SIG-M5 treated with dmso at 0.1 percent for 504 hours (cell line): Measurements from ENCODE around the gene MSLN.
A peak's percentile ranks its signal among the peaks of the same experiment; 100 is the strongest.

Source experiments
- DNase-seq: peaks from one replicate; lab custom pipeline; 2025; ENCODE audit not compliant: unreplicated experiment; lab: John Stamatoyannopoulos, UW

MSLN gene

GRCh38 chr16:801584-802363 lies 41.2 kb downstream of the MSLN start:
- DNase-seq, result no peak

DNA sequence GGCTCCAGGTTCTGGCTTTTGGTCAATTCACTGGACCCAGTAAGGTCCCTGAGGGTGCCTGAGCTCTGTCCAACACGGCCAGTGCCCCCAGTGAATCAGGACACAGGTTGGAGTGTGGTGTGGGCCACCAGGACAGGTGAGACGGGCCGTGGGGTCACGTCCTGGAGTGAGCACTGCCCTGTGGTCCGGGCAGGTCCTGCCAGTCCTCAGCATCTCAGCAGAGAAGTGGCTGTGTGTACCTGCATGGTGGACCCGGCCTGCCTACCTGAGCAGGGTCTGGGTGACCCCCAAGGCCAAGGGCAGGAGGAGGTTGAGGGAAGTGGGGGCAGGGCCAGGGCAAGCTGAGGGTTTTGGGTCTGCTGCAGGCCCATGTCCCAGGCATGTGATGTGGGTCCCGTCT lies 41.9 kb downstream of the MSLN start:
- no peak for DNase-seq

DNA sequence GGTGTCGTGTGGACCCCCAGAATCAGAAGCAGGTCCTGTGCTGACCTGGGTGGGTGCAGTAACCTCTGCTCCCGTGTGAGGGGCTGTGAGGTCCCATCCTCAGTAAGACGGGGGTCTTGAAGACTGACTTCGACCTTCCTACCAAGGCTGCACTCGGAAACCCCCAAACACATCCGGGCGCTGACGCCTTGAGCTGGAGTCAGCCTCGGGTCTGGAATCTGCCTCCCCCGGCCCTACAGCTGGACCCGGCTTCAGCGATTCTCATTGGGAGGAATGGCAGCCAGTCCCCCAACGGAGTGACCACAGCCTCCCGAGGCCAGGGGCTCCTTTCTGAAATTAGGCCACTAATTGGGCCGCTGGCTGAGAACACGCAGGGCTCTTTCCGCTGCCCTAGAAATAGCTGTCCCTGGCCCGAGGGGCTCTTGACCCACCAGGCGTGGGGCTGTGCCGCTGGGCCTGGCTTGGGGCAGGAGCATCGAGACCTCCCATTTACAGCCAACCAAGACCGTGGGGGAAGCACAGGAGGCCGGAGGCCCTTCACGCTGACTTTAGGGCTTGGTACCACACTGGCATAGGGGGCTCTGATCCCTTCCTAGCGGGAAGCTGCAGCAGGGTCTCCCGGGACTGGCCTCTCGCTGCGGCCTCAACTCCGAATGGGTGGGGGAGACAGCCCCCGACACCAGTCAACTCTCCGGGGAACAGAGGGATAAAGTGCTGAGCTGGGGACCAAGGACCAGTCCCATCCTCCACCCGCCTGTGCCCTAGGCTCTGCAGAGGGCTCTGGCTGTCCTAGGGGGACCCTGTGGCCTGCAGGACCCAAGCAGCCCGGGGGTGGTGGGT lies 42.6 kb downstream of the MSLN start:
- no peak for DNase-seq

- DNase-seq, result no peak
Observed at GRCh38 chr16:803754-804080, 43.2 kb downstream of the MSLN start.

- no peak for DNase-seq
Observed at GRCh38 chr16:804193-805048, 43.9 kb downstream of the MSLN start.

DNA sequence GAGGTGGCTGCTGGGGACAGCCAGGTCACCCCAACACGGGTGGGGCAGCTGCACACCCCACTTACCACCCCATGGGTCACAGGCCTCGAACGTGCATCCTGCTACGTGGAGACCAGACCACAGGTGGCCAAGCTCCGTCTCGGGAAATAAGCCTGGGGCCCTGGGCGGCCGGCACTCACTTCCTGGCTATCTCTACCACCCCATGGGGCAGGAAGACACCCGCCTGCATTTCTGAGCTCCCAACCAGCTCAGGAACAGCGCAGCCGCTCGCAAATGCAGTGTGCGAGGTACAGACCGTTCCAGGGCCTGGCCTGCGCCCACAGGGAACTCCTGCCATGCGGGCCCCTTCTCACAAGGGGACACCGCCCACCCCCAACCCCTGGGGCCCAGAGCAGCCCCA lies 44.9 kb downstream of the MSLN start:
- DNase-seq, result no peak

DNA sequence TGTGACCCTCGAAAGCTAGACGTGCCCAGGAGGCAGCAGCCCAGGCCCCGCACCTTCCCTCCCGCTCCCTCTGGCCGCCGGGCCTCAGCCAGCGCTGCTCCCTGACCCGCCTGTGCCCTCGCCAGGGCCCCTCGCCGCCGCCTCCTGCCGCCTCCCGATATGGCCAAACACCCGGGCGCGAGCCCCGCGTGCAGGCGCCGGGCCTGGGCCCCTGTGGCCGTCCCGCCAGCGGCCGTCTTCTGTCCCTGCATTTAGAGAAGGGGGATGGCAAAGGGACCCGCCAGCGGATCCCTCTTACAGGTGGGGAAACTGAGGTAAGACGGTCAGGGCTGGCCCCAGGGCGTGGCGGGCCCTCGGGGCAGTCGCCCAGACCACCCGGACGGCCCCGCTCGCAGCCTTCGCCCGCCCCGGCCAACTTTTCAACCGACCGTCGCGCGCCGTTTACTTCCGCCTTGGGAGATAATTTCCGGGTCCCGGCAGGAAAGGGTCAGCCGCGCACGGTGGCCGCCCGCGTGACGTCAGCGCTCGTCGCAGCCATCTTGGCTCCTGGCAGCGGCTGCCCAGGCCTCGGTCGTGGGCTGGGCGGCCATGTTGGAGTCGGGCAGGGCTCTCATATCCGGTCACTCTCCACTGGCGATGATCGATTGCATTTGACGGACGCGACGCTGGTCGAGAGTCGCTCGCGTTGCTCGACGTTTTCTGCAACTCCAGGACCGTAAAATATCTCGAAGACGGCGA lies 47.0 kb downstream of the MSLN start:
- DNase-seq, result peak; percentile 86

GRCh38 chr16:808085-808386 lies 47.5 kb downstream of the MSLN start:
- DNase-seq, result no peak

DNA sequence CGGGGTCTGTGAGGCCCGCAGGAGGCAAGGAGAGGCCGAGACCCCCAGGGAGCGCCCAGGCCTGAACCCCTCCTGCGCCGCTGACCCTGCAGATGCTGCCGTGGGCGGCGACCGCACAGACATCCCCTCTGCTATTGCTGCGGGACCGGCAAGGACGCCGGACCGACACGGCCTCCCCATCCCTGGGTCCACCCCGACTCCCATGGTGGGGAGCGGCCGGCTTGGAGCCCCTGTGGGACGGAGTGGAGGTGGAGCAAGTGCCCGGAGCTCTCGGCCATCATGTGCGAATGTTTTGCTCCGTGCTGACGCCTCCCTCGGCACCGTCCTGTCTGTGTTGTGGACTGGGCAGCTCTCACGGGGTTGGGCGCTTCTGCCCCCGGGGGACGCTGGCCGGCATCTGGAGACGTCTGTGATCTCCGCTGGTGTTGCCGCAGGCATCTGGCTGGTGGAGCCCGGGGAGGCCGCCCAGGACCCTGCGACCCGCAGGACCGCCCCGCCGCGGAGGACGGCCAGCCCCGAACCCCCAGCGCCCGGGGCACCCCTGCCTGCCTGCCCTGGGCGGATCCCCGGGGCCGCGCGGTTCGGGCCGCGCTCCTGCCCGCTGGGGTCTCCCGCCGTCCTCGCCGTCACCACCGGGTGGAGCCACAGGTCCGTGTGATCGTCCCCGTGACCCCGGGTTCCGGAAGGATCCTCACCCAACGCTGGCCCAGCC lies 52.8 kb downstream of the MSLN start:
- no peak for DNase-seq

DNA sequence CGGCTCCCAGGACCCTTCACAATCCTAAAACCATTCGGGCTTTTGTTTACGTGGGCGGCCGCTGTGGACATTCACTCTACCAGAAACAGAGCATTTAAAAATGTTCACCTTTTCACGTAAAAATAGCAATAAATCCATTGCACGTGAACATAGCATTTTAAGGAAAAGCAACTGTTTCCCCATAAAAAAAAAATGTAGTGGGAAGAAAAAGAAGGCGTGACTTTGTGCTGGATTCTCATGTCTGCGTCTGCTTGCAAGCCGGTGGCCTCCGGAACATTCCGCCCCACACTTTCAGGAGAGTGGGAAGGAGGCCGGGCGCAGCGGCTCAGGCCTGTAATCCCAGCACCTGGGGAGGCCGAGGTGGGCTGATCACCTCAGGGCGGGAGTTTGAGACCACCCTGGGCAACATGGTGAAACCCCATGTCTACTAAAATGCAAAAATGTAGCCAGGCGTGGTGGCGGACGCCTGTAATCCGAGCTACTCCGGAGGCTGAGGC lies 53.4 kb downstream of the MSLN start:
- DNase-seq, result no peak

DNA sequence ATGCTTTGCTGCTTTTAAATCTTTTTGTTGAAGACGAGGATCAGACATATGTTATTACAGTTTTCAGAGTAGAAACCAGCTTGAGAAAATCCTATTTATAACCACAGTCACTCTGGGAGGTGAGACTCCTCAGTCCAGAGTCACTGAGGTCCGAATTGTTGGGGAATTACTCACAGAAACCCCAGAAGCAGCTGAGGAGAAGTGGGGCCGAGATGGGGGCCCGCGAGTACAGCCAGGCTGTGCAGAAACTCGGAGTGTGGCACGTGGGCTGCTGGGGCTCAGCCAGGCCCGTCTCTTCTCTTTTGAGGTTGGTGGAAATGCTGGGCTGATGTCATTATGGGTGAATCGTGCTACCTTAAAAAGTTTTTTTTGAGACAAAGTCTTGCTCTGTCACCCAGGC lies 54.4 kb downstream of the MSLN start:
- no peak for DNase-seq

GRCh38 chr16:815861-816260 lies 55.3 kb downstream of the MSLN start:
- DNase-seq, result no peak

DNA sequence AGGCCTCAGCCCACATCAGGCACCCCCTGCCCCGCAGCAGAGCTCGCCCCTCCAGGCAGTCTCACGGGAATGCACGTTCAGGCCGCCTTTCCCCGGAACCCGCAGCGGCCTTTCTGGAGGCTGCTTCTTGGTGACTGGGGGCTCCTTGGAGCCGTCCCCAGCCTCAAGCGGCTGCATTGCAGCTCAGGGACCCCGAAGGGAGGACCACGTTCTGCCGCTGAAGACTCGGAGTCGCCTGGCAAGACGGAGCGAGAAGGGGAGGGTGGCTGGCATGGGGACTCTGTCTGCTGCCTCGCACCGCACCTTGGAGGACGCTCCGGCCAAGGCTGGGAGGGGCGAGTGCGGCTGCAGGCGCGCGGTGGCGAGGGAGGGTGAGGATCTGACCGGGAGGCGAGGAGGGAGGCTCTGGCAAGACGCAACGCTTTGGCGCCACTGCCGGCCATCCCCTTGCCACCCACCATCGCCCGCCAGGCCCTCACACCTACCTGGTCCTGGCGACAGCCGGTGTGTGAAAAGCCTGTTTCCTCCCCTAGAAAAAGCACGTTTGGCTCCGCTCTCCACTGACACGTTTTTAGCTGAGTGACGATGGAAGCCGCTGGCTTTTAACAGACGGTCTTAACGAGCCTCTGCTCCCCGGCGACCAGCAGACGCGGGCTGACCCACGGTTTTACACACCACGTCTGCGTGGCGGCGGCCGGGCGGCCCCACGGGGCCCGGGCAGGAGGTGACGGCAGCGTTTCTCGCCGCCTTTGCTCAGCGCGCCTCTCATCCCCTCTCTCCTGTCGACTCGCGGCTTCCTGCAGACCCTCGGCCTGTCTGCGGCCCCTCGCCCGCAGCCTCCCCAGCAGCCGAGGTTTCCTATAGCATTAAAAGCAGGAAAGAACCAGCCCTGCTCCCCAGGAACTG lies 56.7 kb downstream of the MSLN start:
- no peak for DNase-seq

DNA sequence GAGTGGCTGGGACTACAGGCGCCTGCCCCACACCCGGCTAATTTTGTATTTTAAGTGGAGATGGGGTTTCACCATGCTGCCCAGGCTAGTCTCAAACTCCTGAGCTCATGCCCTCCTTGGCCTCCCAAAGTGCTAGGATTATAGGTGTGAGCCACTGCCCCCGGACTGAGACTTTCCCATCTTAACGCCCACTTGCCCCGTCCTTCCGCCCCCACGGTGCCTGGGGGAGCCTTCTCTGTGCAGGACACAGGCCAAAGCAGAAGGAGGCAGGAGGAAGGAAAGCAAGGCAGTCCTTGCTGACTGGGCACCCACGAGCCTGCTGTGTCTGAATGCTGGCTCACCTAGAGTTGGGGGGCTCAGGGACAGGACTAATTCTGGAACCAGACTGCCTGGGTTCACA lies 57.6 kb downstream of the MSLN start:
- DNase-seq, result no peak
